ENCODE measurements around the gene OR52E1.

The OR52E1 gene

DNA sequence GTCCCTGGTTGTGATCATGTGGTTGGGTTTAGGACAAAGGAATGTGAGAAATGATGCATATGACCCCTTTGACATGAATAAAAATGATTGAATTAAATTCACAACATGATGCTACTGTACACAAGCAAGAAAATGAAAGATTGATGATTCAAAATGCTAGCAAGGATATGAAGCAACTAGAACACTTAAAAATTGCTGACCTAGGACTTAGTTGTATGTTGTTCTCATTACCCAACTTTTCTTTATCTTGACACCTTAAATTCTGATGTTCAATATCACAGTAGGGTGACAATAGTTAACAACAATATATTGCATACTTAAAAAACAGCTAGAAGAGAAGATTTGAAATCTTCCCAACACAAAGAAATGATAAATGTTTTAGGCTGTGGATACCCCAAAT, 48.2 kb downstream of the OR52E1 start:
- DNase-seq (ENCODE audit: low spot score): no peak

DNA sequence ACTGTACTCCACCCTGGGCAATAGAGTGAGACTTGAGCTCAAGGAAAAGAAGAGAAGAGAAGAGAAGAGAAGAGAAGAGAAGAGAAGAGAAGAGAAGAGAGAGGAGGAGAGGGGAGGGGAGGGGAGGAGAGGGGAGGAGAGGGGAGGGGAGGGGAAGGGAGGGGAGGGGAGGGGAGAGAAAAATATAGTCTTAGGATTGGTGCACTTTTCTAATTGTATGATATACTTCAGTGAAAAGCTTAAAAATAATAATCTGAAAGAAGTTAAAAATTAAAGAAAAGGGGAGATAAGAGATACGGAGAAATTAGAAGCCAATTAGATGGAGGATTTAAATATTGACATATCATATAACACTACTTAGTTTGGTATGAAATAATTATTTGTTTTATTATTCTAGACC, 49.5 kb downstream of the OR52E1 start:
- DNase-seq (ENCODE audit: low spot score): no peak

Data from CD4-positive, alpha-beta T cell treated with Interleukin-2 at 100 ng/mL for 4 hours (primary cell).